HG03095 (cell line): ENCODE measurements around the gene RAP1GAP2.

Experiments
- ATAC-seq: cut with Tn5 transposase; IDR thresholded peaks from one replicate; pipeline ENCODE4 v1.9.1; 2021; ENCODE audit warnings: moderate library complexity; ENCODE audit not compliant: unreplicated experiment

Gene RAP1GAP2

GRCh38 chr17:2939714-2940351 is 143.6 kb downstream of the RAP1GAP2 start:
- no peak for ATAC-seq

- ATAC-seq = no peak
These were observed 144.1 kb downstream of the RAP1GAP2 start for GRCh38 chr17:2940352-2940751.

DNA sequence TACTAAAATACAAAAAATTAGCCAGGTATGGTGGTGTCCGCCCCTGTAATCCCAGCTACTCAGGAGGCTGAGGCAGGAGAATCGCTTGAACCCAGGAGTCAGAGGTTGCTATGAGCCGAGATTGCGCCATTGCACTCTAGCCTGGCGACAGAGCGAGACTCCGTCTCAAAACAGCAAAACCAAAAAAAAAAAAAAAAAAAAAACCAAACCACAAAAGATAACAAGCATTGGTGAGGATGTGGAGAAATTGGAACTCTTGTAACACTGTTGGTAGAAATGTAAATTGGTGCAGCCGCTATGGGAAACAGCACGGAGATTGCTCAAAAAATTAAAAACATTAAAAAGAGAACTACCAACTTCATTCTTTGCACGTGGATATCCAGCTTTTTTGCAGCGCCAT is 147.7 kb downstream of the RAP1GAP2 start:
- no peak for ATAC-seq

DNA sequence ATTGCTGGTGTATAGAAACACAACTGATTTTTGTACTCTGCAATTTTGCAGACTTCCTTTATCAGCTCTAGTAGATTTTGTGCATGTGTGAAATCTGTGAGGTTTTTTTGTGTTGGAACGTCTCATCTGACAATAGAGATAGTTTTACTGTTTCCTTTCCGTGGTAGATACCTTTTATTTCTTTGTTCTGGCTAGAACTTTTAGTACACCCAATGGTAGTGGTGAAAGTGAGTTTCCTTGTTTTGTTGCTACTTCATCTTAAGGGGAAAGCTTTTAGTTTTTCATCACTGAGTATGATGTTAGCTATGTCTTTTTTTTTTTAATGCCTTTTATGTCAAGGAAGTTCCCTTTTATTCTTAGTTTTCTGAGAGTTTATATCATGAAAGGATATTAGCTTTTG is 149.1 kb downstream of the RAP1GAP2 start:
- ATAC-seq = no peak

- ATAC-seq = no peak
These were observed 149.9 kb downstream of the RAP1GAP2 start for GRCh38 chr17:2946144-2946543.

DNA sequence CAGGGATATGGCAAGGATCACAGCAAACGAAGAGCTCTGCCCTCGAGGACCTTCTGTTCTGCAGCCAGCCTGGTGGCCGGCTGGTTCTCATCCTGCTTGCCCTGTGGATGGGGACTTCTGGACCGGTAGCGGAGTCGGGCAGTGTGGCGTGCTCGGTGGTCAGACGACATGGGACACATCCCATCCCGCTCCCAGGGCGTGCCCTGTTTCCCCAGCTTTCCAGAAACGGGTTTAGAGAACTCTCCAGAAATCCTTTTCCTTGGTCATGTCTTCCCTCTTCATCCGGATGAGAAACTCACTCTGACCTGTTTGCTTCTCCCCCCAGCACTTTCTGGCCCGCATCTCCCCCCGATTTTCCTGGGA is 151.3 kb downstream of the RAP1GAP2 start:
- ATAC-seq = no peak

GRCh38 chr17:2947996-2948550 is 151.8 kb downstream of the RAP1GAP2 start:
- no peak for ATAC-seq

DNA sequence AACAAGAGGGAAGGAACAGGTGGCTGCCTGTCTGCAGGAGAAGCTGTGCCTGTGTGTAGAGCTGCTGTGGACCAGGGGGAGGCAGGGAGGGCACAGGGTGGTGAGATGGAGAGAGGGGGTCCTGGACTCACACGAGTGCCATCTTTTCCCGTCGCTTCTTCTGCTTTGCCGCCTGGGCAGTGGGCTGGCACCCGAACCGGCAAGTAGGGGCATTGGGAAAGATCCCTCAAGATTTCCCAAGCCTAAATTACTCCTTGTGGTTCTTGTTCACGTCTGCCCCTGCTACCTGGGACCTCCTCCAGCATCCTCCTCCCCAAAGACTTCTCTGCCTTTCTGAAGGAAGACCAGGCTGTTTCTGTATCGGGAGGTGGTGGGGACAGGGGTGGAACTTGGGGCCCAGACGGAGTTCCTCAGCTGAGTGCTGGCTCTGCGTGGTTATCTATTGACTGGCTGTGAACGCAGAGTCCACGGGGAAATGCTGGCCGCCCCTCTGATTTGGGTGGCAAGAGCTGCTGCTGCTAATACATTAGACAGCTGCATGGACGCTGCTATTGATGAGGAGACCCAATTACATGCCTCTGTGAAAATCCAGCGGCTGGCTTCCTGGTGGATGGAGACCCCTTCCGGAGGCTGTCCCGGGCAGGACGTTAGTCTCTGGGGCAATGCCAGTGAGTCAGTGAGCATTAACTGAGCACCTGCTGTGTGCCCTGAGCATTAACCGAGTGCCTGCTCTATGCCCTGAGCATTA is 152.7 kb downstream of the RAP1GAP2 start:
- ATAC-seq = no peak

DNA sequence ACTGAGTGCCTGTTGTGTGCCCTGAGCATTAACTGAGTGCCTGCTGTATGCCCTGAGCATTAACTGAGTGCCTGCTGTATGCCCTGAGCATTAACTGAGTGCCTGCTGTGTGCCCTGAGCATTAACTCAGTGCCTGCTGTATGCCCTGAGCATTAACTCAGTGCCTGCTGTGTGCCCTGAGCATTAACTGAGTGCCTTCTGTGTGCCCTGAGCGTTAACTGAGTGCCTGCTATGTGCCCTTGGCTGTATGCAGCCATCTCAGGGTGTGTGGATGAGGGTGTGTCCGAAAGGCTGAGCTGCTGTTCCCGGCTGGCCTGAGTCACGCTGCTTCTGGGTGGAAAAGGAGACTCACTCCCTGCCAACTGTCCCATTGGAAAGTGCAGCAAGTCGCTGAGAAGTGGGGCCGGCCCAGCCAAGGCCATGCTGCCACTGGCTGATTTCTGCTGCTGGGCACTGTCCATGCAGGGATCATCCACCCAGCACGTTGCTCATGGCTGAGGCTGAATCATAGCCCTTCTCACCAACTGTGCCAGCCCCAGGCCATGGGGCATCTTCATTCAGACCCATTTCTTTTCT is 153.3 kb downstream of the RAP1GAP2 start:
- ATAC-seq = no peak

- ATAC-seq = no peak
These were observed 154.6 kb downstream of the RAP1GAP2 start for GRCh38 chr17:2950846-2951245.

GRCh38 chr17:2952174-2952845 is 156.1 kb downstream of the RAP1GAP2 start:
- no peak for ATAC-seq

DNA sequence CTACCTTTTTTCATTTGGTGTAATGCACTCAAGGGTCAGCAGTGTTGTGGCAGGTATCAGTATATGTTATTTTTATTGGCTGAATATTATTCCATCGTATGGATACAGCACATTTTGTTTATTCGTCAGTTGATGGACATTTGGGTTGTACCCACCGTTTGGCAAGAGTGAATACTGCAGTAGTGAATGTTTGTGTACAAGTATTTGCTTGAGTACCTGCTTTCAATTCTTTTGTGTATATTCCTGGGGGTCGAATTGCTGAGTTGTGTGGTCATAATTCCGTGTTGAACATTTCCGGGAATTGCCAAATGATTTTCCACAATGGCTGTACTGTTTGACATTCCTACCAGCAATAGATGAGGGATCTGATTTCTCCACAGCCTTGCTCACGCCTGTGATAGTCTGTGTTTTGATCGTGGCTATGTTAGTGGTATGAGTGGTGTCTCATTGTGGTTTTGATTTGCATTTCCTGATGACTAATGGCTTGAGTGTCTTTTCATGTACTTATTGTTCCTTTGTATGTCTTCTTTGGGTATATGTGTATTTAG is 158.7 kb downstream of the RAP1GAP2 start:
- ATAC-seq = no peak

- ATAC-seq = no peak
These were observed 159.8 kb downstream of the RAP1GAP2 start for GRCh38 chr17:2955931-2956582.

GRCh38 chr17:2957631-2958286 is 161.5 kb downstream of the RAP1GAP2 start:
- ATAC-seq = no peak

GRCh38 chr17:2958706-2959222 is 162.5 kb downstream of the RAP1GAP2 start:
- ATAC-seq = no peak

DNA sequence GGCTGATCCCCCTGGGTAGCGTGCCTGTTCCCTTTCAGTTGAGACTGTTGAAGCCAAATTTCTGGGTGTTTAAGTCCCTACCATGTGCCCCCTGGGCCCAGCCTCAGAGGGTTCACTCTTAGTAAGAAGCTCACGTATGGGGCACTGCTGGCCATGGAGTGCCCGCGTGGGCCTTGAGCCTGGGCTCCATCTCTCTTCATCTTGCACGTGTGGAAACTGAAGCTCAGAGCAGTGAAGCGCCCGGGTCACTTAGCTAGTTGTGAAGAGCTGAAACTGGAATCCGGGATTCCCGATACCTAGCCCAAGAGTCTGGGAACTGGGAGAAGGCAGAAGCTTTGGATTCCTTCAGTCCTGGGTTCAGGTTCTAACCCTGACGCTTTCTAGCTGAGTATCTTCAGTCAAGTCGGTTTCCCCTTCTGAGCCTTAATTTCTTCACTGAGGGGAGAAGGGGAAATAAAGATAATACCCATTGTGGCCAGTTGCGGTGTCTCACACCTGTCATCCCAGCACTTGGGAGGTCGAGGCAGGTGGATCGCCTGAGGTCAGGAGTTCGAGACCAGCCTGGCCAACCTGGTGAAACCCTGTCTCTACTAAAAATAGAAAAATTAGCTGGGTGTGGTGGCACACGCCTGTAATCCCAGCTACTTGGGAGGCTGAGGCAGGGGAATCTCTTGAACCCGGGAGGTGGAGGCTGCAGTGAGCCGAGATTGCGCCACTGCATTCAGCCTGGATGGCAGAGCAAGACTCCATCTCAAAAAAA is 163.3 kb downstream of the RAP1GAP2 start:
- ATAC-seq = no peak

- no peak for ATAC-seq
These were observed 165.2 kb downstream of the RAP1GAP2 start for GRCh38 chr17:2961446-2961845.

GRCh38 chr17:2962236-2962635 is 166.0 kb downstream of the RAP1GAP2 start:
- ATAC-seq = no peak

DNA sequence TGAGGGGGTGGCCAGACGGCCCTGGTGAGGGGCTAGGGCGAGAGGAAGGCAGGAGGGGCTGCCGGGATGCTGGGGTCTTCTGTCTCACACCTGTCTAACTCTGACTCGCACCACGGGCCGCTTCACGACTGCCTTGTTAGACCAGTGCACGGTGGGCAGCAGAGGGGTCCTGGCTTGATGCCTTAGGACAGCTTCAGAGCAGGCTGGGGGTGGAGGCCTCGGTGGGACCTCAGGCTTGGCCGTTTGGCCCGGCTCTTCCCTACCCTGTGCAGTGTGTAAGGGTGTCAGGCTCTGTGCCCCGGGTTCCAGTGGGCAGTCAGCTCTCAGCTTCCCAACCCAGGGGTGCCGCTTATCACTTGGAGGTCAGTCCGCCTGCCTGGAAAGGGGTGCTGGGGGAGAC is 166.5 kb downstream of the RAP1GAP2 start:
- ATAC-seq = no peak
